ENCODE results near the gene PPP4R2.

DNA sequence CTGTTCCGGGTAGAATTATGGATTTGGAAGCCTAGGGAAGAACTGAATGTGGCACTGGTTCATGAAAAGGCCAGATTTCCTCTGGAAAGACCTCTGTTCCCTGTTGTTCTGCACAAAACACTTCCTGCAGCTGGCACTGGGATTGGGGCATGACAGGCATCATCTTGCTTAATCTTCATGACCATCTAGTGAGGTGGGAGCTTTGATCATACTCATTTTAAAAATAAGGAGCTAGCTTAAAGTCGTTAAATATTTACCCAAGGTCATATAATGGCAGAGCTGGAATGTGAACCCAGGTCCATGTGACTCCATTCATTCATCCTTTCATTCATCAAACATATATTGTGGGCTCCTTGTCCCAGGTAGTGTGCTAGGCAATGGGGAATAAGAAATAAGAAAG is 105.3 kb downstream of the PPP4R2 start:
- TF ChIP-seq, protein P1, sequence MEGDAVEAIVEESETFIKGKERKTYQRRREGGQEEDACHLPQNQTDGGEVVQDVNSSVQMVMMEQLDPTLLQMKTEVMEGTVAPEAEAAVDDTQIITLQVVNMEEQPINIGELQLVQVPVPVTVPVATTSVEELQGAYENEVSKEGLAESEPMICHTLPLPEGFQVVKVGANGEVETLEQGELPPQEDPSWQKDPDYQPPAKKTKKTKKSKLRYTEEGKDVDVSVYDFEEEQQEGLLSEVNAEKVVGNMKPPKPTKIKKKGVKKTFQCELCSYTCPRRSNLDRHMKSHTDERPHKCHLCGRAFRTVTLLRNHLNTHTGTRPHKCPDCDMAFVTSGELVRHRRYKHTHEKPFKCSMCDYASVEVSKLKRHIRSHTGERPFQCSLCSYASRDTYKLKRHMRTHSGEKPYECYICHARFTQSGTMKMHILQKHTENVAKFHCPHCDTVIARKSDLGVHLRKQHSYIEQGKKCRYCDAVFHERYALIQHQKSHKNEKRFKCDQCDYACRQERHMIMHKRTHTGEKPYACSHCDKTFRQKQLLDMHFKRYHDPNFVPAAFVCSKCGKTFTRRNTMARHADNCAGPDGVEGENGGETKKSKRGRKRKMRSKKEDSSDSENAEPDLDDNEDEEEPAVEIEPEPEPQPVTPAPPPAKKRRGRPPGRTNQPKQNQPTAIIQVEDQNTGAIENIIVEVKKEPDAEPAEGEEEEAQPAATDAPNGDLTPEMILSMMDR (IDR thresholded peaks at IDR 0.05; ENCODE audit: low read length) = no peak
- TF ChIP-seq EZH2 (IDR thresholded peaks at IDR 0.05; ENCODE audit: borderline replicate concordance, low read length) = no peak
